ENCODE results near the gene POGZ.

DNA sequence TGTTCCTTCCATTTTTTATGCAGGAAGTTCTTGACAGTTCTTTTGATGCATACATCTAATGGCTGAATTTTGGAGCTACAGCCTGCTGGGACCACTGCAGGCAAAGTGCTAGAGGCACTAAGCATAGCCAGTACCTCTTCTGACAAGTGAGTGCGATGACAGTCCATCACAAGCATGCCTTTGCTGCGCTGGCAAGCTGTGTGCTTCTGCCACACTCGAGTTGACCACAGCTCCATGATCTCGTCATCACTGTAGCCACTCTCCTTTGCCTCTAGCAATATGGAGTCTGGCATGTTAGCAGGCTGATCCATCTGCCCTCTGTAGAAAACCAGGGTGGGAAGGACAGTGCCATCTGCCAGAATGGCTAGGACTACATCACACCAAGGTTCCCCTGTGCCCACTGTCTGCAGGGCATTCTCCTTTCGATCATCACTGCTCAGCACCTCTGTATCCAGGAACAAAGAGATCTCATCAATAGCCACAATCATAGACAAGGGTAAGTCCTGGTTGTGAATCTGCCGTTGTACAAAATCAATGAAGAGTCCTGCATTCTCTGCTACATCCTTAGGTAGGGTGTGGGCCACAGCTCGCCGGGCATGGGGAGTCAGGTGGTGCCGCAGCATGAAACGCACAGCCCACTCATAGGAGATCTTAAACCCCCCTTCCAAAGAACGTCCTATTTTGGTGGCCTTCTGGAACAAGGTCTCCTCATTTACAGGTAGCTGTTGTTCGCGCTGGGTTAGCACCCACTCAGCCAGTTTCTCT lies 53.9 kb downstream of the POGZ start:
- TF ChIP-seq GATA2 (IDR thresholded peaks at IDR 0.05; ENCODE audit: low read depth, low read length) (no peak), GATA3 (IDR thresholded peaks at IDR 0.05; ENCODE audit: low read depth, low read length) (no peak)
